Ovary (tissue), 9 donors: ENCODE data around the gene PTPRK. TPM values are rescaled to one million over a fixed set of nuclear protein-coding genes. Genes with fewer than 3 reads are reported as not detected.

Experiments
- DNase-seq, 5 donors: peaks; one replicate each; pipeline ENCODE4 v3.0.0-alpha.2; 2019 to 2020
- H3K27ac ChIP-seq, 2 donors: fragments of 200-600 bp; one replicate each; pipeline versions ENCODE4 v1.5.1 to v1.8.0; 2019 to 2022
- H3K27me3 ChIP-seq: fragments of 200-600 bp; one replicate; pipeline ENCODE4 v1.8.0; 2022
- H3K36me3 ChIP-seq: fragments of 200-600 bp; sonication (generic); one replicate; pipeline ENCODE4 v1.5.1; 2019
- H3K4me1 ChIP-seq: one replicate; pipeline ENCODE4 v1.8.1; 2013; ENCODE audit warnings: mild to moderate bottlenecking, moderate library complexity; ENCODE audit not compliant: insufficient read depth
- H3K4me3 ChIP-seq: fragments of 200-600 bp; sonication (generic); one replicate; pipeline ENCODE4 v1.5.1; 2017
- H3K9me3 ChIP-seq, 2 donors: fragments of 200-600 bp in 1 of 2; sonication (generic) in 1 of 2; one replicate each; pipeline versions ENCODE4 v1.5.1 to v1.8.1; 2013 to 2019; ENCODE audit warnings: mild to moderate bottlenecking in 1 of 2, moderate library complexity in 1 of 2
- CTCF ChIP-seq, 3 donors: fragments of 450-650 bp in 2 of 3; fragments of 200-600 bp in 1 of 3; IDR thresholded peaks; one replicate each; pipeline versions ENCODE4 v1.5.1 to v1.8.0; 2016 to 2022; ENCODE audit warnings: antibody characterized with exemption in 3 of 3, mild to moderate bottlenecking in 1 of 3
- EP300 ChIP-seq: sonication (generic); formaldehyde crosslinking; IDR thresholded peaks from one replicate; pipeline ENCODE4 v1.6.1; 2017; ENCODE audit warnings: antibody characterized with exemption
- POLR2A ChIP-seq: fragments of 450-650 bp; IDR thresholded peaks from one replicate; pipeline ENCODE4 v1.6.1; 2017; ENCODE audit warnings: antibody characterized with exemption, mild to moderate bottlenecking, moderate library complexity
- WGBS, 3 donors: extraction: QIAGEN DNeasy Blood & Tissue Kit in 1 of 3; methylation state at CpG; one replicate each; pipeline versions ENCODE4 v1.1.5 to v1.1.7; 2013 to 2017; 5-methylcytosine and 5-hydroxymethylcytosine counted together
- intact Hi-C, 4 donors: fragments of 100-400 bp; cut with DNase I; formaldehyde crosslinking; loops; one replicate each; pipeline versions ENCODE4 v1.11.0 to v1.15.1; 2022 to 2023
- polyA plus RNA-seq, 2 donors: library from polyadenylated mRNA; stranded (reverse); fragments of 200-250 nt in 1 of 2; fragments of 350-450 nt in 1 of 2; fragmentation: Illumina TruSeq in 1 of 2; extraction: RNeasy Lipid Tissue Mini Kit (QIAGEN cat#74804) in 1 of 2; gene quantifications; one replicate each; pipeline ENCODE4 v1.2.3, GENCODE V29; 2013 to 2014
- total RNA-seq, 7 donors: library from RNA; depleted of rRNA in 2 of 7; stranded (reverse); fragments of >200 nt in 2 of 7; fragmentation: NEBNext Ultra II Directional in 3 of 7; extraction: Animal tissue kit (Norgen Biotek cat#: 25700) in 3 of 7; gene quantifications; one replicate each; pipeline versions ENCODE4 v1.1.0 to v1.2.4, GENCODE V29; 2016 to 2023
- donor health status: DM: no; HTN: no; CAD: no; lungs with moderate emphysema.
- donor health status: DM: no; HTN: no; CAD: no.
- donor health status: Bipolar disorder and iron deficiency.
- donor health status: DM: yes; HTN: yes; CAD: no.
- donor health status: DM: no; HTN: no; CAD: no.
- donor health status: DM: yes; HTN: yes; CAD: no.

The PTPRK gene
- total and polyA plus RNA-seq, 9 donors = 24.0 to 50.7 (median 44.1) TPM

- Histone ChIP-seq H3K4me3 (no peak overlapping the region), H3K27me3 (no peaks in the 10 kb centered on the region), H3K27ac (no peak overlapping the region), H3K36me3 (no peaks in the 10 kb centered on the region), H3K9me3 (no peaks in the 10 kb centered on the region), H3K4me1 (no peaks in the 10 kb centered on the region)
- WGBS, 3 donors = 93 to 98% (median 98%) methylated on average over 1 of the region's 1 CpG
- intact Hi-C loops = no loop called here
- no peak for TF ChIP-seq CTCF (IDR thresholded peaks at IDR 0.05)
- TF ChIP-seq EP300 = no peak
- TF ChIP-seq POLR2A = no peak
- DNase-seq = no peak
Measured at GRCh38 chr6:128155826-128156225, 364.6 kb downstream of the PTPRK start.

GRCh38 chr6:128152551-128152950, 367.8 kb downstream of the PTPRK start:
- no peaks in the 10 kb centered on the region for H3K4me1 ChIP-seq
- WGBS, 3 donors = 88 to 92% (median 89%) methylated on average over 4 of the region's 4 CpGs
- intact Hi-C loops = no loop called here

GRCh38 chr6:128150376-128150775, 370.0 kb downstream of the PTPRK start:
- WGBS, 3 donors = 94 to 95% (median 94%) methylated on average over 5 of the region's 5 CpGs
- Histone ChIP-seq H3K27me3 (no peaks in the 10 kb centered on the region), H3K27ac (no peak overlapping the region), H3K36me3 (no peaks in the 10 kb centered on the region), H3K4me1 (no peaks in the 10 kb centered on the region), H3K9me3 (no peaks in the 10 kb centered on the region), H3K4me3 (no peak overlapping the region)
- DNase-seq = no peak
- TF ChIP-seq POLR2A (no peak), EP300 (no peak), CTCF (IDR thresholded peaks at IDR 0.05) (no peak)
- intact Hi-C loops = no loop called here

More at GRCh38 chr6:128152551-128152950, 367.8 kb downstream of the PTPRK start:
- no peak for TF ChIP-seq POLR2A
- no peak for TF ChIP-seq EP300
- TF ChIP-seq CTCF (IDR thresholded peaks at IDR 0.05) = no peak
- H3K4me3 ChIP-seq = no peak overlapping the region
- no peaks in the 10 kb centered on the region for H3K9me3 ChIP-seq
- DNase-seq = no peak
- no peak overlapping the region for H3K27ac ChIP-seq
- no peaks in the 10 kb centered on the region for H3K27me3 ChIP-seq
- H3K36me3 ChIP-seq = no peaks in the 10 kb centered on the region

- intact Hi-C loops = no loop called here
Measured at GRCh38 chr6:128149796-128150195, 370.6 kb downstream of the PTPRK start.

More at GRCh38 chr6:128149796-128150195, 370.6 kb downstream of the PTPRK start:
- no peaks in the 10 kb centered on the region for H3K27me3 ChIP-seq
- H3K36me3 ChIP-seq = no peaks in the 10 kb centered on the region
- no peak for DNase-seq
- WGBS, 3 donors = 95 to 100% (median 97%) methylated on average over 1 of the region's 1 CpG
- no peak for TF ChIP-seq CTCF (IDR thresholded peaks at IDR 0.05)
- no peak for TF ChIP-seq EP300
- no peak for TF ChIP-seq POLR2A
- H3K4me1 ChIP-seq = no peaks in the 10 kb centered on the region
- no peak overlapping the region for H3K4me3 ChIP-seq
- no peak overlapping the region for H3K27ac ChIP-seq
- H3K9me3 ChIP-seq = no peaks in the 10 kb centered on the region
